Stimulated activated CD4-positive, alpha-beta T cell treated with anti-CD3 and anti-CD28 coated beads, TNF-alpha, amount 100 ng/mL, for 24 hours (primary cell): ENCODE results near the gene PTPRT.

Source experiments
- DNase-seq, 3 experiments: peaks; one replicate each; pipeline ENCODE4 v3.0.0-alpha.2; 2020; ENCODE audit warnings: low read depth in 3 of 3

PTPRT gene

DNA sequence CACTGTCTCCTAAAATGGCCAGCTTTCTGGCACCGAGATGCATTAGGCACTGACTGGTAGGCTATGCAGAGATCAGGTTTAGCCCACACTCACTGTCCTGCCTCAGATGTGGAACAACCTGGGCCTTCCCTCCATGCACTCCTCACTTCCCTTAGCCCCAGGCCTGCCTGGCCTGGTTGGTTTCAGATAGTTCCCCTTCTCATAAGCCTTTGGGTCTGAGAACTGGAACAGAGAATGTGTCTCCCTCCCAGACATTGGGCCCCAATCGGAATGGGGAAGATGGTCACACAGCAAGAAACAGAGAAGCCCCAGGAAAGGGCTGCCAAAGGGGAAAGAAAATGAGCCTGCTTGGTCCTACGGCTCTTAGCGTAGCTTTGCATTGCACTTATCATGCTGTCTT is 809.4 kb downstream of the PTPRT start:
- DNase-seq: no peak

DNA sequence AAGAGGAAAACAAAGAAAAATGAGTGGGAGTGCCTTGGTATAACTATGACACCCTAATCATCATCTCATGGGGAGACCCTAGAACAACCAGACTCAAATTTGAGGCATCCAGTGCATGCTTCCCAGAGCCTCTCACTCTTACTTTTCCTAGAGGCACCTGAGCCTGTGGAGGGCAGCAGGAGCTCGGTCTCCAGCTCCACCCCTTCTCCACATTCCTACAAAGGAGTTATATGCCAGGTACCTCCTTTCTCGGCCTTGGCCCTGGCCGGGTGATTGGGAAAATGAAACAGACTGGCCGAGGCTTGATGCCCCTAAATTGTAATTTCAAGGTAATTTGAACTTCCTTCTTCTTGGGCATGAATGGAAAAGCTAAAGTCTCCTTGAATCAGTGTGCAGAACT is 810.3 kb downstream of the PTPRT start:
- DNase-seq: no peak

DNA sequence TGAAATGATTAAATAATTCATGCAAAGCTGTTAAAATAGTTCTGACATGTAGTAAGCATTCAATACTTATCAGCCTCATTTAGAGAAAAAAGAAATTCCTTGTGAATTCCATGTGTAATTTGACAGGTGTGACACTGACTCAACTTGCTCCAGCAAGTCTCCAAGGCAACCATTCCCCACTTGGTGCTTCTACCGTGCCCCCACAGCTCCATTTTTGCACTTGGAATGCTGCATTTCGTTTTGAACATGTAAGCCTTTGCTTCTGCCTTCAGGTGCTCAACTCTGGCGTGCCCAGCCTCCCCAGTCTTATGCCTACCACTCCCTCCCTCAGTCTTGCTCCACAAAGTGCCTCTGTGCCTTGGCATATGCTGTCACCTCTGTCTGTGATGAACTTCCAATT is 810.9 kb downstream of the PTPRT start:
- no peak for DNase-seq

- no peak for DNase-seq
Observed at GRCh38 chr20:42376131-42376530, 813.6 kb downstream of the PTPRT start.

DNA sequence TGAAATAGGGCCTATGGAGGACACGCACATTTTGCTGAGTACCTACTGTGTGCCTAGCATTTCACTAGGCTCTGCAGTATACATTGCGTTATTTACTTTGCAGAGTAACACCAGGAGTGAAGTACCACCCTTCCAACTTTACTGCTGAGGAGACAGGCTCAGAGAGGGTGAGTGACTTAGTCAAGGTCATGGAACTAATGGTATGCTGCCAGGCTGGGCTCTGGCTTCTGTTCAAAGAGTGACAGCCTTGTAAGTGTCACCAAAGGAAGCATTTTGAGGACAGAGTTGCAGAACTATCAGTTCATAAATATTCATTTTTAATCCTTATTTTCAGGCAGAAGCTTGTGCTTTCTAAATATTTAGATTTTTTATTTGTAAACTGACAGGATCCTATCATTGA is 816.7 kb downstream of the PTPRT start:
- no peak for DNase-seq

DNA sequence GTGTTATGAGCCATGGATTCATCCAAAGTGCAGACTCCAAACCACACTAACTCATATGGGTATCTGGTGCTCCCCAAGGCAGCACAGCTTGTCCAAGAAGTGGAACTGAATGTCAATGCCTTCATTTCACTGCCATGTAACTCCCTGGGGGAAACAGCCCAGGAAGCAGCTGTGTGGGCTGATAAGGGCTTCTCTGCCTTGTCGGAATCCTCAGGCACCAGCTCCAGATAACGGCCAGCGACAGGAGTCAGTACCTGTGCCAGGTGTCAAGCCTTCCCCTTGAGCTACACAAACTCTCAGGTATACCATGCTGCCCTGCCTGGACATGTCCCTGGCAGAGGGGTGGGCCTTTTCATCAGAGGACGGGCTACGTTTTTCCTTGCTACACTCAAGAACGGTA is 819.6 kb downstream of the PTPRT start:
- DNase-seq: no peak

DNA sequence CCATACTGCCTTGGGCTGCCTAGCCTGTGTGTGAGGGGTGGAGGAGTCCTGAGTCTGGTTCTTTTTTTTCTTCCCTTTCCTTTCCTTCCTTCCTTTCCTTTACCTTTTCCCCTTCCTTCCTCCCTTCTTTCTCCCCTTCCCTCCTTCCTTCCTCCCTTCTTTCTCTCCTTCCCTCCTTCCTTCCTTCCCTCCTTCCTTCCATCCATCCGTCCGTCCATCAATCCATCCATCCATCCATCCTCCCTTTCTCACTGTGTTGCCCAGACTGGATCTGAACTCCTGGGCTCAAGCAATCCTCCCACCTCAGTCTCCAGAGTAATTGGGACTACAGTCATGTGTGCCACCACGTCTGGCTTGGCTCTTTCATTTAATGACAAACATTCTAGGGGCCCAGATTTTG is 820.8 kb downstream of the PTPRT start:
- DNase-seq: no peak

- DNase-seq: no peak
Observed at GRCh38 chr20:42366626-42367025, 823.1 kb downstream of the PTPRT start.

- DNase-seq: no peak
Observed at GRCh38 chr20:42364446-42364845, 825.3 kb downstream of the PTPRT start.

GRCh38 chr20:42361402-42361970 is 828.2 kb downstream of the PTPRT start:
- no peak for DNase-seq

DNA sequence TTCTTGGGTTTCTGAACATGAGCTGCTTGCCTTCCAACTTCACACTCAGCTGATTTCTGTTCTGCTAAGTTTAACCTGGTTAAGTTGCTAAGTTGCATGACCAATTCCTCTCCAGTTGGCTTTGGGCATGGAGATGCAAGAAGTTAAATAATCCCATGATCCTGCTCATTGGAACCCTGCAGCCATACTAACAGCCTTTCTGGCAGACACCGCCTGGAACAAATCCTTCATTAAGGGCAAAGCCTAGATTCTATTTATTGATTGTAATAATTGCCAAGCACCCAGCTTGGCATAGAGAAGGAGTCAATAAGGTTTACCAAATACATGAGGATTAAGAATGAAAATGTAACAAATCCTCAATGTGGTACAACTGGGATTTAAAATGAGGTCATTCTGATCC is 829.1 kb downstream of the PTPRT start:
- no peak for DNase-seq

GRCh38 chr20:42359617-42360016 is 830.1 kb downstream of the PTPRT start:
- no peak for DNase-seq

DNA sequence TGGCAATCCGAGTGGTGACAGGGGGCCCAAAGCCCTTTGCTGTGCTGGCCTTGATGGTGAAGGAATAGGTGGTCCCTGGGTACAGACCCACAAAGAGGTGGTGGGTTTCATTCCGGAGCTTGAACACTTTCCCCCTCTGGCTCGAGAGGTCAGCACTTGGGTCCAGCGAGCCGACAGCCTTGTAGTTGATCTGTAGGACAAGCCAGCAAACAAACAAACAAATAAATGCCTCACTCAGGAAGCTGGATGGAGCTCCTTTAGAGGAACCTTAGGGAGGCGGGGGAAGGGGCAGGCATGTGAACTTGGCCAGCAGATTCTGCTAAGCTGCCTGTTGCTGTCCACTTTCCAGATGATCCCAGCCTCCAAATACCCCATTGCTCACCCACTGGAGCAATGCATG is 837.6 kb downstream of the PTPRT start:
- DNase-seq: no peak

DNA sequence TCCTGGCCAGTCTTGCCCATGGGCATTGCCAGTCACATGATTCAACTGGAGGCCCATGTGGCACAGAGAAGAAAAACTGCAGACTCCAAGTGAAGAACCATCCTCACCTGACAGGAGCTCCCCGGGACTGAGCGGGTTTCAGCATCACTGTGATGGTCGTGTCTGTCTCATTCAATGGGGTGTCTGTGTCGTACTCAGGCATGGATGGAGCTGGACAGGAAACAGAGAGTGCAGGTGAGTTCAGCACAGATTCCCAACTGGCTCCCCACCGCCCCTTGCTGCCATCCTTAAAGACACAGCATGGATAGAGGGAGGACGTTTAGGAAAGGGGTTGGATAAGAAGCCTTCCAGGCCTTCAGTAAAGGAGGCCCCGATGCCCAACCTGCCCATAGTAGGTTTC is 839.2 kb downstream of the PTPRT start:
- no peak for DNase-seq

GRCh38 chr20:42346189-42347170 is 843.2 kb downstream of the PTPRT start:
- DNase-seq: no peak

- no peak for DNase-seq
Observed at GRCh38 chr20:42341654-42342053, 848.1 kb downstream of the PTPRT start.

DNA sequence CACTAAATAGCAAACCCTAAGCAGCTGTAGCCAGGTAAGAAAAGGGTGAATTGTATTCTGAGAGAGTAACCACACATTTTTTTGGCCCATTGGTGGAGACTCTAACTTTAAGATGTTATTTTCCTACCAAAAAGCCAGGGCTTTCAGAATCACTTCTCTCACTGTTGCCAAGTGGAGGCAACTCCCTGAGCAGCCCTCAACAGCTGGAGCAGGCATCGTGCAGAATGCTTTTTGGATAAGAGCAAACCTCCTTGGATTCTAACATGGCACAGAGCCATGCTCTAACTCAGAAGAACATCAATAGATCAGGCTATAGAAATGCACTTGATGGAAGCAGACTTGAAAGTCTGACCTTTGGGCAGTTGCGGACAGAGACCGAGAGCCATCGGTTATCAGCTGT is 849.3 kb downstream of the PTPRT start:
- no peak for DNase-seq

- no peak for DNase-seq
Observed at GRCh38 chr20:42338294-42339201, 851.2 kb downstream of the PTPRT start.

- DNase-seq: no peak
Observed at GRCh38 chr20:42336576-42336975, 853.1 kb downstream of the PTPRT start.

DNA sequence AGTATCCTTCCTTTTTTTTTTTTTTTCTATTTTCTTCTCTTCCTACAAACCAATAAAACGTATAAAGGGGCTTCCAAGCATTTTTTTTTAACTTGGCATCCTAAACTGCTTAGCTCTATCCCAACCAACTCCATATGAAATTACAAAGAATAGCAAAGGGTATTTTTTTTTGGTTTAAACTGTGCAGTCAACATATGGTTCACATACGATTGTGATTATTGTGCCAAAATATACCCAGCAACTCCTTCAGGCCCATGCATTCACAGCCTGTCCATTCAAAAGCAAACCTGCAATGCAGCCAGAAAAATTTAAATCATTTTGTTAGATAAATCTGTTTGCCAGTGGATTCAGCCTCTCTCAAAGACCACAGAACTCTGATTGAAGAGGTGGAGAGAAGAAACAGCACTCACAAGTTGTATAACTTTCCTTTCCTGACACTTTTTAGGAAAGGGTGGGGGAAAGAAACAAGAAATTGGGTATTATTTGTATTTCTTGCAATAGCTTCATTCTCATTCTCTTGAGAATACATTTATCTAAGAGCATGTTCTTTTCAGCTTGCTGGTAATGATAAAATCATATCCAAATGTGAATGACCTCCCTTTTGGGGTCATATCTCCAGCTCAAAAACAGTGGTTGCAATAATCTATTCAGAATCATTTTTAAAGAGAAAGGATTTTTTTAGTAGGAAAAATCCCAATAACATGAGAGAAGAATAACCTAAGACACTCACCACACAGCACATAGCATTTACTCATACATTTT is 870.3 kb downstream of the PTPRT start:
- no peak for DNase-seq

DNA sequence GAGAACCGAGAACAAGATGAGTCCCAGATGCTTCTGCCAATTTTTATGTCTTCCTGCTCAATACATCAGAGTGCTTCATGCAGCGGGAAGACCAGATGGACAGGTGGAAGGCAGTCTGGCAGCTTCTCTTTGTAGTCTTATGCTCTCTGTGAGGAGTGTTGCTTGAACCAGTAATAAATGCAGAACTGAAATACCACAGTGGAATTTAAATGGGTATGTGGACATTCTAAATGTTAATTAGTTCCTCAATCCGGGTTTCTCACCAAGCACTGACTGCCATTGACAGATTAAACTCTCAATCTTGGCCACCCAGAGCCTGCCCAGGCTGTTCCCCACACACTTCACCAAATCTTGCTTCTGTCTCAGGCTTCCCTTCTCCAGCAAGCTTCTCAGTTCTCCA is 876.0 kb downstream of the PTPRT start:
- DNase-seq: no peak

DNA sequence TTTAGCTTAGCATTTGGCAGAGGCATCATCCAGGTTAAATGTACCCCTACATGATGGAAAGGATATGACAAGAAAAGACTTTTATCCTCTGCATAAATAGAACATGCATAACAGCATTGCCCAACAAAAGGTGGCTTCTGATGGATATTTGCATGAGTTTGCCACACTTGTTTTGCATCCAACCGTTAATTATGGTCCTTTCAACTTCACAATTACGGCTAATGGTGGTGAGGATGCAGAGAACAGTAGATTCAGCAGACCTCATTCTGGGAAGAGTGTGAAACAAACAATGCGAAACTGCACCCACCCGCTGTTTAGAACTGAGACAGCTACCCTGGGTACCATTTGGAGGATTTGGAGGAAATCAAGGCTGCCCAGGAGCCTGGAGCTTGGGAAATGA is 880.7 kb downstream of the PTPRT start:
- no peak for DNase-seq
